ENCODE measurements around the gene NPAS2. TPM values are rescaled to one million over a fixed set of nuclear protein-coding genes. Genes with fewer than 3 reads are reported as not detected.

NPAS2 gene
- polyA plus RNA-seq, 1 experiment = 13.5 TPM

- POLR2A ChIA-PET = no interaction called here
- CTCF ChIA-PET = no interaction called here
These were observed 28.0 kb upstream of the NPAS2 start for GRCh38 chr2:100791936-100792308.

DNA sequence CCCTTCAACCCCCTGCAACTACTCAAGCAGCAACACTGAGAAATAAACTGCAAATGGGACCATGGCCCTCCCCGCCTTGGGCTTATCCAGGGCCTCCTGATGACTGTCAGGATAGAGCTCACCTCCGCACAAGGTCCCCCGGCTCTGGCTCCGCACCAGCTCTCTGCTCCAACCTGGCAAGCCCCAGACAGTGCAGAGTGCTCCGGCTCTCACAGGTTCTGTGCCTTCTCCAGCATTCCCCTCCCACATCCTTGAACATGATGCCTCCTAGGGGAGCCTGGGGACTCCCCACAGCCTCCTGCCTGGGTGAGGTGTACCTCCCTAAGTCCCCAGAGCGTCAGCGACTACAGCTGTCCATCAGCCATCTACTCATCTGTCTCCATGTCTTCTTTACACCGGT lies 26.7 kb upstream of the NPAS2 start:
- H3K4me3 ChIP-seq (ENCODE audit: low read depth, low read length) = no peak overlapping the region
- H3K27me3 ChIP-seq (ENCODE audit: control insufficient read depth, insufficient read depth, low read length) = no peaks in the 10 kb centered on the region
- no peak overlapping the region for H3K27ac ChIP-seq (ENCODE audit: low read depth, low read length)
- CTCF ChIA-PET = interaction anchor here (0.5 kb wide), 1 partner anchor 25 kb away, joined by 3 read pairs; no protein-coding TSS in a partner anchor
- POLR2A ChIA-PET = no interaction called here
- DNase-seq (ENCODE audit: low read depth, low spot score) = no peak
- TF ChIP-seq, protein P1, sequence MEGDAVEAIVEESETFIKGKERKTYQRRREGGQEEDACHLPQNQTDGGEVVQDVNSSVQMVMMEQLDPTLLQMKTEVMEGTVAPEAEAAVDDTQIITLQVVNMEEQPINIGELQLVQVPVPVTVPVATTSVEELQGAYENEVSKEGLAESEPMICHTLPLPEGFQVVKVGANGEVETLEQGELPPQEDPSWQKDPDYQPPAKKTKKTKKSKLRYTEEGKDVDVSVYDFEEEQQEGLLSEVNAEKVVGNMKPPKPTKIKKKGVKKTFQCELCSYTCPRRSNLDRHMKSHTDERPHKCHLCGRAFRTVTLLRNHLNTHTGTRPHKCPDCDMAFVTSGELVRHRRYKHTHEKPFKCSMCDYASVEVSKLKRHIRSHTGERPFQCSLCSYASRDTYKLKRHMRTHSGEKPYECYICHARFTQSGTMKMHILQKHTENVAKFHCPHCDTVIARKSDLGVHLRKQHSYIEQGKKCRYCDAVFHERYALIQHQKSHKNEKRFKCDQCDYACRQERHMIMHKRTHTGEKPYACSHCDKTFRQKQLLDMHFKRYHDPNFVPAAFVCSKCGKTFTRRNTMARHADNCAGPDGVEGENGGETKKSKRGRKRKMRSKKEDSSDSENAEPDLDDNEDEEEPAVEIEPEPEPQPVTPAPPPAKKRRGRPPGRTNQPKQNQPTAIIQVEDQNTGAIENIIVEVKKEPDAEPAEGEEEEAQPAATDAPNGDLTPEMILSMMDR (IDR thresholded peaks at IDR 0.05; ENCODE audit: low read depth, low read length) = no peak
- no peaks in the 10 kb centered on the region for H3K9me3 ChIP-seq (ENCODE audit: control insufficient read depth, insufficient read depth, low read length)

More at GRCh38 chr2:100791936-100792308, 28.0 kb upstream of the NPAS2 start:
- no peaks in the 10 kb centered on the region for H3K27me3 ChIP-seq (ENCODE audit: control insufficient read depth, insufficient read depth, low read length)
- no peaks in the 10 kb centered on the region for H3K9me3 ChIP-seq (ENCODE audit: control insufficient read depth, insufficient read depth, low read length)
- DNase-seq (ENCODE audit: low read depth, low spot score) = no peak
- no peak overlapping the region for H3K4me3 ChIP-seq (ENCODE audit: low read depth, low read length)
- TF ChIP-seq, protein P1 (IDR thresholded peaks at IDR 0.05; ENCODE audit: low read depth, low read length) = no peak
- no peak overlapping the region for H3K27ac ChIP-seq (ENCODE audit: low read depth, low read length)

GRCh38 chr2:100793982-100794381 lies 26.0 kb upstream of the NPAS2 start:
- DNase-seq (ENCODE audit: low read depth, low spot score) = no peak
- CTCF ChIA-PET = no interaction called here
- no peaks in the 10 kb centered on the region for H3K27me3 ChIP-seq (ENCODE audit: control insufficient read depth, insufficient read depth, low read length)

DNA sequence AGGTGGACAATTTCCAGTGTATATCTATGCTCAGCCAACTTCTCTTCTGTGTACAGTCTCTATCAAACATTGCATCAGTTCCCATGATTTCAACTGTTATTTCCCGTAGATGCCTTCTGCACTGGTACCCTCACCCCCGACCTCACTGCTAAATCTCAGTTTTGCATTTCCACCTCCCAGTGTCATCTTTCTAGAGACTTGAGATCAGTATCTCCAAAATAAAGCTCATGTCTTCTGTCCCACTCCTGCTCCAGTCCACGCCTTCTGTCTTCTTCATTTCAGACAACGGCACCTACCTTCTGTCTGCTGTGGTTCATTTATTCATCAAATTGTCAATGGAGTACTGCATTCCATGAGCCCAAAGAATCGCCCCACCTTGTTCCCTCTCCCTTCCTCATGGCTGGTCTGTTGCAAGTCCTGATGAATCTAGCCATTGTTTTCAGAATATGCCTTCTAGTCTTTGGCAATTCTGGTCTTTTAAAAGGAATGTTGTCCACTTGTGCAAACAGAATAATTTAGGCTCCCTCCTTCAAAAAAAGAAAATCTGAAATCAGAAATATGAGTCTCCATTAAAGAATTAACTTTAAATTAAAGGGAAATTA lies 23.3 kb upstream of the NPAS2 start:
- CTCF ChIA-PET = no interaction called here
- DNase-seq (ENCODE audit: low read depth, low spot score) = no peak
- H3K27ac ChIP-seq (ENCODE audit: low read depth, low read length) = no peak overlapping the region
- no peaks in the 10 kb centered on the region for H3K9me3 ChIP-seq (ENCODE audit: control insufficient read depth, insufficient read depth, low read length)
- no peaks in the 10 kb centered on the region for H3K27me3 ChIP-seq (ENCODE audit: control insufficient read depth, insufficient read depth, low read length)
- POLR2A ChIA-PET = no interaction called here
- no peak overlapping the region for H3K4me3 ChIP-seq (ENCODE audit: low read depth, low read length)
- TF ChIP-seq, protein P1 (IDR thresholded peaks at IDR 0.05; ENCODE audit: low read depth, low read length) = no peak

More at GRCh38 chr2:100793982-100794381, 26.0 kb upstream of the NPAS2 start:
- H3K4me3 ChIP-seq (ENCODE audit: low read depth, low read length) = no peak overlapping the region
- no peak overlapping the region for H3K27ac ChIP-seq (ENCODE audit: low read depth, low read length)
- POLR2A ChIA-PET = no interaction called here
- H3K9me3 ChIP-seq (ENCODE audit: control insufficient read depth, insufficient read depth, low read length) = no peaks in the 10 kb centered on the region
- TF ChIP-seq, protein P1 (IDR thresholded peaks at IDR 0.05; ENCODE audit: low read depth, low read length) = no peak

DNA sequence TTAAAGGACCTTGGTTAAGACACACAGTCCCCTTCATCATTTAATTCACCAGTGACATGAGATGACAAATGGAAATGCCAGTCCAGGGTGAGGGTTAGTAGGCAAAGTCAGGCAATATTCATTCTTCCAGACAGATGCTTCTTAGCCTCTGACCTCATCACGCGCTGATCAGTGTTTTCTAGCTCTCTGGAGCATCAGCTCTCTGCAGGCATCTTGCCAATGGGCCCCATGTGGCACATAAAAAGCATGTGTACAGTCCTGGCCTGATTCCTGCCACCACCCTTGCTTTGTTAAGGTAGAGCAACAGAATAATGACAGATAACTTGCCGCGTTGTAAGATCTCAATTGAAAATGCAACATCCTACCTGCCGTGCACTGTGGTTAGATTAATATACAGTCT lies 20.3 kb upstream of the NPAS2 start:
- no peak for DNase-seq (ENCODE audit: low read depth, low spot score)
- no peak overlapping the region for H3K27ac ChIP-seq (ENCODE audit: low read depth, low read length)
- ChIA-PET CTCF (no interaction called here), POLR2A (no interaction called here)
- no peaks in the 10 kb centered on the region for H3K9me3 ChIP-seq (ENCODE audit: control insufficient read depth, insufficient read depth, low read length)
- no peaks in the 10 kb centered on the region for H3K27me3 ChIP-seq (ENCODE audit: control insufficient read depth, insufficient read depth, low read length)
- H3K4me3 ChIP-seq (ENCODE audit: low read depth, low read length) = no peak overlapping the region
- TF ChIP-seq, protein P1 (IDR thresholded peaks at IDR 0.05; ENCODE audit: low read depth, low read length) = no peak

Data from AG04450 (cell line).